T47D (cell line): Measurements from ENCODE around the gene ECEL1.

Experiments
- DNase-seq, 2 experiments: peaks; one replicate each; pipeline versions ENCODE4 v3.0.0 to v3.0.0-alpha.2; 2011 to 2012; ENCODE audit warnings: low read depth in 1 of 2, low spot score in 1 of 2
- JUND ChIP-seq: IDR thresholded peaks from 2 replicates; pipeline ENCODE4 v1.6.1; 2012; ENCODE audit warnings: low read depth
- in situ Hi-C: cut with HindIII; loops from 2 replicates; pipeline ENCODE4 v1.10.0; 2016; ENCODE audit warnings: low sequenced_read_pairs, low pct_unique_long_range_greater_than_20kb

The ECEL1 gene

DNA sequence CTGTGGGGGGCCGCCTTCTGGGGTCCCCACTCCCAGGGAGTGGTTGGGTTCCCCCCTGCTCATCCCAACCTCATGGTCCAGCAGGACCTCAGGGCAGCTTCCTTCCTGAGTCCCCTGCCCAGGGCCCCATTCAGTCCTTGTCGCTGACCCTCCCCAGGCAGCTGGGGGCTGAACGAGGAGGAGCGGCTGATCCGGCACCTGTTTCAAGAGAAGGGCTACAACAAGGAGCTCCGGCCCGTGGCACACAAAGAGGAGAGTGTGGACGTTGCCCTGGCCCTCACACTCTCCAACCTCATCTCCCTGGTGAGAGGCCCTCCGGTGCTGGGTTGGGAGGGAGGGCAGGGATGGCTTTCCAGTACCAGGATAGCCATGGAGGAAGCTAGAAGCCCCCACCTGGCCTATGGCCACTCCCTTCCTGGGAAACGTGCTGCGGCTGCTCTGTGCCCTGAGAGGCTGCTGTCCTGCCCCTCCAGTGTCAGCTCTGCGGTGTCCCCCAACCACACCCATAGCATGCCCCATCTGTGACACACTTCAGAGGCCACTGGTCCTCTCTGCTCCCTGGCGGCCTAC lies 38.8 kb upstream of the ECEL1 start:
- in situ Hi-C loops: no loop called here
- no peak for DNase-seq
- TF ChIP-seq JUND: no peak

DNA sequence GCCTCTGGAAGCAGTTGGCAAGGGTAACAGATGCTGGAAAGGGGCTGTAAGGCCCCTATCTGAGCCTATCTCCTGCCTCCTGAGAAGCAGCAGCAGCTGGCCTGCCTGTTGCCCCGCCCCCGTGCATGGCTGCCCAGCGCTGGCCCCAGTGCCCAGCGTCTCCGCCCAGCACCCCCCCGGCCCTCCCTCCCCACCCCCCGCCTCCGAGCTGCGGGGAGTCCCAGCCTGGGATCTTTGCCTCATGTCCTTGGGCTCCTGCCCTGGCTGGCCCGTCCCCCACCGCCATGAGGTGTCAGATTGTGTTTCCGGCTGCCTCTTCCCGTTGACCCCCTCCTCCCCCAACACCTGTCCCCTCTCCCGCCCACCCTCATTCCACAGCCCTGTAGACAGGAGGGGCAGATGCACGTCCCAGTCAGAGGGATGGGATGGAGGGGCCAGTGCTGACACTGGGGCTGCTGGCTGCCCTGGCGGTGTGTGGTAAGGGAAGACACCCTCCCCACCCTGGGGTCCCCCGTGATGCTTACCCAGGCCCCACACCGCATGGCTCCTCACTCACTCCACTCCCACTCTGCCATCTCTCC lies 38.2 kb upstream of the ECEL1 start, which contains the start of gene CHRND:
Gene CHRND (plus strand): TSS at position 370 of the 581 bp plus-strand sequence. CDS start 56 bp downstream, at position 426.
- no peak for TF ChIP-seq JUND
- DNase-seq: no peak
- in situ Hi-C loops: no loop called here

DNA sequence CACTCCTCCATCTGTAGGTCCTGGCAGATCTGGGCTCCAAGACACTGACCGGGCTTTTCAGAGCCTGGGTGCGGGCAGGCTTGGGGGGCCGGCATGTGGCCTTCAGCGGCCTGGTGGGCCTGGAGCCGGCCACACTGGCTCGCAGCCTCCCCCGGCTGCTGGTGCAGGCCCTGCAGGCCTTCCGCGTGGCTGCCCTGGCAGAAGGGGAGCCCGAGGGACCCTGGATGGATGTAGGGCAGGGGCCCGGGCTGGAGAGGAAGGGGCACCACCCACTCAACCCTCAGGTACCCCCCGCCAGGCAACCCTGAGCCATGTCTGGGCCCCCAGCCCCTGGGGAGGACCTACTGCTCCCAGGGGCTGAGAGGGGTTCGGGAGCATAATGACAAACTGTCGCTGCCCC lies 37.6 kb upstream of the ECEL1 start:
- no peak for TF ChIP-seq JUND
- in situ Hi-C loops: no loop called here
- no peak for DNase-seq

GRCh38 chr2:232524771-232525170 lies 37.1 kb upstream of the ECEL1 start:
- no peak for TF ChIP-seq JUND
- in situ Hi-C loops: no loop called here
- DNase-seq: no peak

DNA sequence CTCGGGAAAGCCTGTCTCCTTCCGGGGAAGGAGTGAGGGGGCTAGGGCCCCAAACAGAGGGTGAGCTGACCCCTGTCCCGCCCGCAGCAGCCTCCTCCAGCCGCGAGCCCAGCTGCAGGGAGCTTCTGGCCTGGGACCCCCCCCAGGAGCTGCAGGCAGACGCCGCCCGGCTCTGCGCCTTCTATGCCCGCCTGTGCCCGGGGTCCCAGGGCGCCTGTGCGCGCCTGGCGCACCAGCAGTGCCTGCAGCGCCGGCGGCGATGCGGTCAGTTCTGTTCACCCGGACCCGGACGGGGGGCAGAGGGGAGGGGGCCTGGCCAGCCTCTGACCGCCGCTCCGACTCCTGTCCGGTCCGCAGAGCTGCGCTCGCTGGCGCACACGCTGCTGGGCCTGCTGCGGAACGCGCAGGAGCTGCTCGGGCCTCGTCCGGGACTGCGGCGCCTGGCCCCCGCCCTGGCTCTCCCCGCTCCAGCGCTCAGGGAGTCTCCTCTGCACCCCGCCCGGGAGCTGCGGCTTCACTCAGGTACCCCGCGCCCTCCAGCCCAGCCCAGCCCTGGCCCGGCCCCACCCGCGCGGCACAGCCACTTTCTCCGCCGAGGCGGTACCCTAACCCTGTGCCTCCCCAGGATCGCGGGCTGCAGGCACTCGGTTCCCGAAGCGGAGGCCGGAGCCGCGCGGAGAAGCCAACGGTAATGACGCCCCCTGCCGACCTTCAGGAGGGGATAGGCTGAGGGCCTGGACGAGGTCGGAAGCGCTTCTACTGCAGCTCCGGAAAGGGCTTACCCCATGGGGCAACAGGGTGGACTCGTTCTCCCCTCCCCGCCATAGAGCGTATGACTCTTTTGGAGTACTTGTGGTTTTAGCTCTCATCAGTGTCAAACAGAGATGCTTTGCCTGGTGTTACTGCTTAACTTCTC lies 36.3 kb upstream of the ECEL1 start:
- peak; percentile 46 to 49 for DNase-seq
- in situ Hi-C loops: no loop called here
- no peak for TF ChIP-seq JUND

GRCh38 chr2:232523402-232523681 lies 35.7 kb upstream of the ECEL1 start:
- peak in 1 of 2 experiments; percentile 17 for DNase-seq
- in situ Hi-C loops: no loop called here
- TF ChIP-seq JUND: no peak

GRCh38 chr2:232522623-232523401 lies 35.2 kb upstream of the ECEL1 start:
- no peak for TF ChIP-seq JUND
- in situ Hi-C loops: no loop called here
- no peak for DNase-seq

- no peak for TF ChIP-seq JUND
- in situ Hi-C loops: no loop called here
- peak; percentile 20 to 59 for DNase-seq
These were observed 34.5 kb upstream of the ECEL1 start for GRCh38 chr2:232521959-232522622.

- TF ChIP-seq JUND: no peak
- no peak for DNase-seq
- in situ Hi-C loops: no loop called here
These were observed 33.5 kb upstream of the ECEL1 start for GRCh38 chr2:232521098-232521497.

DNA sequence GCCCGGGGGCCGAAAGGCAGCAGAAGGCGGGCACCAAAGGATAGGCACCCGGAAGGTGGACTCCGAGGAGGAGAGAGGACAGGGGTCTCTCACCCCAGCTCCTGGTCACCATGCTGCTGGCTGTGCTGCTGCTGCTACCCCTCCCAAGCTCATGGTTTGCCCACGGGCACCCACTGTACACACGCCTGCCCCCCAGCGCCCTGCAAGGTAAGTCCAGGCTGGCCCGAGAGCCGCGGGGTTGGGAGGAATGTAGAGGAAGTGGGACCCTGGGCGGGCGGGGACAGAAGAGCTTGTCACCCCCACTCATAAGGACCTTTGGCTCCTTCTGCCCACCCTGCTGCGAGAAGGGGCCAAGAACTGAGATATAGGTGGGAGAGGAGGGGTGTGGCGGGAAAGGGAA lies 32.9 kb upstream of the ECEL1 start:
- no peak for DNase-seq
- TF ChIP-seq JUND: no peak
- in situ Hi-C loops: no loop called here

- no peak for DNase-seq
- TF ChIP-seq JUND: no peak
- in situ Hi-C loops: no loop called here
These were observed 32.2 kb upstream of the ECEL1 start, which contains the start of gene PRSS56 for GRCh38 chr2:232519581-232520438. Gene PRSS56 (plus strand): TSS chr2:232520388. CDS start chr2:232520599, 211 bp downstream.
